Psoas muscle (tissue), 8 donors: Measurements from ENCODE around the gene UNC5B. TPM values are rescaled to one million over a fixed set of nuclear protein-coding genes. Genes with fewer than 3 reads are reported as not detected.

Source experiments
- ATAC-seq, 4 donors: fragments of 200-7000 bp; cut with Tn5 transposase; one replicate each; pipeline ENCODE4 v1.9.1; 2020; ENCODE audit warnings: moderate library complexity in 3 of 4, mild to moderate bottlenecking in 2 of 4
- DNase-seq, 2 donors: peaks; one replicate each; pipeline ENCODE4 v3.0.0-alpha.2; 2020
- H3K27ac ChIP-seq: fragments of 200-600 bp; one replicate; pipeline ENCODE4 v1.8.0; 2022
- H3K27me3 ChIP-seq, 3 donors: fragments of 200-600 bp in 1 of 3; one replicate each; pipeline versions ENCODE4 v1.6.1 to v1.8.0; 2013 to 2022; ENCODE audit warnings: low read length in 2 of 3, mild to moderate bottlenecking in 2 of 3, moderate library complexity in 1 of 3; ENCODE audit not compliant: insufficient read depth in 3 of 3
- H3K36me3 ChIP-seq, 2 donors: fragments of 200-600 bp in 1 of 2; one replicate each; pipeline versions ENCODE4 v1.6.1 to v1.8.0; 2013 to 2022; ENCODE audit warnings: low read depth in 1 of 2, mild to moderate bottlenecking in 1 of 2, moderate library complexity in 1 of 2; ENCODE audit not compliant: insufficient read depth in 1 of 2
- H3K4me1 ChIP-seq: fragments of 200-600 bp; one replicate; pipeline ENCODE4 v1.8.0; 2022
- H3K4me3 ChIP-seq: fragments of 200-600 bp; one replicate; pipeline ENCODE4 v1.8.0; 2022; ENCODE audit warnings: mild to moderate bottlenecking
- H3K9me3 ChIP-seq: fragments of 200-600 bp; one replicate; pipeline ENCODE4 v1.8.0; 2022
- CTCF ChIP-seq: fragments of 200-600 bp; IDR thresholded peaks from one replicate; pipeline ENCODE4 v1.8.0; 2022; ENCODE audit warnings: antibody characterized with exemption
- WGBS, 3 donors: extraction: QIAGEN DNeasy Blood & Tissue Kit; methylation state at CpG; one replicate each; pipeline versions ENCODE4 v1.1.6 to v1.1.7; 2013; 5-methylcytosine and 5-hydroxymethylcytosine counted together
- intact Hi-C, 2 donors: fragments of 100-400 bp; cut with DNase I; formaldehyde crosslinking; loops; one replicate each; pipeline versions ENCODE4 v1.11.0 to v1.14.2; 2022
- polyA plus RNA-seq, 3 donors: library from polyadenylated mRNA; stranded (reverse); fragments of 200-250 nt; gene quantifications; one replicate each; pipeline ENCODE4 v1.2.3, GENCODE V29; 2013
- total RNA-seq, 4 donors: library from RNA; stranded (reverse); fragmentation: NEBNext Ultra II Directional in 2 of 4; extraction: Animal tissue kit (Norgen Biotek cat#: 25700) in 2 of 4; gene quantifications; one replicate each; pipeline versions ENCODE4 v1.2.1 to v1.2.4, GENCODE V29; 2021 to 2023
- donor health status: healthy with polysubstance abuse.
- donor health status: DM: no; HTN: no; CAD: no; lungs with moderate emphysema.
- donor health status: Bipolar disorder and iron deficiency.
- donor health status: healthy.
- donor health status: DM: yes; HTN: yes; CAD: no.
- donor health status: DM: no; HTN: no; CAD: no.
- donor health status: DM: no; HTN: no; CAD: no.
- donor health status: DM: yes; HTN: yes; CAD: no.

The UNC5B gene
- total and polyA plus RNA-seq, 7 donors: 0.65 to 5.7 (median 1.3) TPM

GRCh38 chr10:71280825-71281224 lies 68.5 kb downstream of the UNC5B start:
- H3K36me3 ChIP-seq: no peaks in the 10 kb centered on the region
- DNase-seq: no peak
- no peaks in the 10 kb centered on the region for H3K9me3 ChIP-seq
- TF ChIP-seq CTCF: no peak
- intact Hi-C loops: loop anchor here in 1 of 2 donors (5.0 kb wide), 1 partner anchor 69 kb away; the partner anchor contains the start of gene UNC5B
- H3K4me1 ChIP-seq: no peaks in the 10 kb centered on the region
- H3K27ac ChIP-seq: no peak overlapping the region
- H3K27me3 ChIP-seq: peaks cover 0 to 2% (median 0%) of the 10 kb centered on the region in 3 donors
- ATAC-seq: no peak
- H3K4me3 ChIP-seq: no peak overlapping the region
- 56 to 83% (median 57%) methylated on average over 3 of the region's 3 CpGs for WGBS, 3 donors

GRCh38 chr10:71281646-71282322 lies 69.4 kb downstream of the UNC5B start:
- Histone ChIP-seq H3K27ac (no peak overlapping the region), H3K27me3 (peaks cover 0 to 4% (median 0%) of the 10 kb centered on the region in 3 donors), H3K36me3 (no peaks in the 10 kb centered on the region), H3K9me3 (no peaks in the 10 kb centered on the region), H3K4me1 (no peaks in the 10 kb centered on the region), H3K4me3 (no peak overlapping the region)
- no peak for DNase-seq
- ATAC-seq: no peak
- 78 to 89% (median 87%) methylated on average over 8 of the region's 8 CpGs for WGBS, 3 donors
- TF ChIP-seq CTCF: no peak
- intact Hi-C loops: loop anchor here (2.0 to 5.0 kb wide), 2 partner anchors 69 to 377 kb away; partner anchors contain the start of gene UNC5B (in 1 of the 2)

GRCh38 chr10:71282323-71282680 lies 69.9 kb downstream of the UNC5B start:
- intact Hi-C loops: loop anchor here (2.0 to 5.0 kb wide), 2 partner anchors 70 to 378 kb away; partner anchors contain the start of gene UNC5B (in 1 of the 2)
- no peak overlapping the region for H3K4me3 ChIP-seq
- no peak for TF ChIP-seq CTCF
- H3K9me3 ChIP-seq: no peaks in the 10 kb centered on the region
- H3K4me1 ChIP-seq: no peaks in the 10 kb centered on the region
- 87 to 100% (median 96%) methylated on average over 2 of the region's 2 CpGs for WGBS, 3 donors
- ATAC-seq: no peak
- H3K36me3 ChIP-seq: no peaks in the 10 kb centered on the region
- peaks cover 0 to 4% (median 0%) of the 10 kb centered on the region in 3 donors for H3K27me3 ChIP-seq
- DNase-seq: no peak
- H3K27ac ChIP-seq: no peak overlapping the region

- no peaks in the 10 kb centered on the region for H3K36me3 ChIP-seq
- WGBS, 3 donors: 87 to 97% (median 93%) methylated on average over 6 of the region's 6 CpGs
- H3K4me1 ChIP-seq: no peaks in the 10 kb centered on the region
- TF ChIP-seq CTCF: no peak
- H3K4me3 ChIP-seq: no peak overlapping the region
- intact Hi-C loops: loop anchor here (2.0 to 5.0 kb wide), 2 partner anchors 71 to 379 kb away; partner anchors contain the start of gene UNC5B (in 1 of the 2)
- no peak overlapping the region for H3K27ac ChIP-seq
- DNase-seq: no peak
- H3K27me3 ChIP-seq: peaks cover 0 to 4% (median 0%) of the 10 kb centered on the region in 3 donors
- no peak for ATAC-seq
- H3K9me3 ChIP-seq: no peaks in the 10 kb centered on the region
Observed at GRCh38 chr10:71283410-71283809, 71.0 kb downstream of the UNC5B start.
